Keratinocyte (primary cell): ENCODE measurements around the gene PAX2.

ENCODE experiments used
- CTCF ChIP-seq, 3 experiments: IDR thresholded peaks in 1 of 3; conservative IDR thresholded peaks in 1 of 3; optimal IDR thresholded peaks in 1 of 3; 2 replicates in 2 of 3; 3 replicates in 1 of 3; pipeline versions ENCODE3 to v1.5.1; 2011; ENCODE audit warnings: low read length in 3 of 3, mild to moderate bottlenecking in 3 of 3, moderate library complexity in 2 of 3, control low read depth in 1 of 3, inconsistent platforms in 1 of 3; ENCODE audit not compliant: insufficient read depth in 2 of 3; ENCODE audit errors: extremely low read depth in 1 of 3
- EZH2 ChIP-seq: IDR thresholded peaks from one replicate; pipeline ENCODE4 v1.6.1; 2012; ENCODE audit warnings: inconsistent platforms, mild to moderate bottlenecking, low read length, moderate library complexity

GRCh38 chr10:100751211-100751933, 6.0 kb downstream of the PAX2 start:
- no peak for TF ChIP-seq CTCF (optimal IDR thresholded peaks at IDR 0.05 in 1 of 3, IDR thresholded peaks at IDR 0.05 in 1 of 3, conservative IDR thresholded peaks at IDR 0.05 in 1 of 3; ENCODE audit: extremely low read depth in 1 of 3, insufficient read depth in 2 of 3, low read length in 3 of 3)
- TF ChIP-seq EZH2: no peak
